Activated CD4-positive, alpha-beta T cell treated with anti-CD3 and anti-CD28 coated beads, Interleukin-2, amount 10 ng/mL, durations not matched to agents 7 days and 5 days (primary cell): ENCODE measurements around the gene WASHC2A. TPM values are rescaled to one million over a fixed set of nuclear protein-coding genes. Genes with fewer than 3 reads are reported as not detected.
"Not testable (repeated sequence)": the region's sequence is repeated elsewhere in the genome, so short reads cannot be mapped to it uniquely, and the experiment has no call there.

Source experiments
- CTCF ChIA-PET: fragments of 350-600 bp; sonication (Branson Sonifier 250); formaldehyde crosslinking; loops from one replicate; lab custom pipeline; 2021; ENCODE audit warnings: antibody characterized with exemption; lab: Charles Lee
- POLR2A ChIA-PET: fragments of 350-600 bp; sonication (Branson Sonifier 250); formaldehyde crosslinking; loops from one replicate; lab custom pipeline; 2021; ENCODE audit warnings: antibody characterized with exemption; lab: Charles Lee
- DNase-seq: peaks from one replicate; pipeline ENCODE4 v3.0.0-alpha.2; 2020
- H3K27ac Mint-ChIP-seq: one replicate; pipeline ENCODE4 v1.8.0; 2021; ENCODE audit warnings: mild to moderate bottlenecking, moderate library complexity, mixed read lengths
- H3K27me3 Mint-ChIP-seq: one replicate; pipeline ENCODE4 v1.8.0; 2021; ENCODE audit warnings: mixed read lengths
- H3K36me3 Mint-ChIP-seq: one replicate; pipeline ENCODE4 v1.8.0; 2021; ENCODE audit warnings: low read depth, mixed read lengths
- H3K4me1 Mint-ChIP-seq: one replicate; pipeline ENCODE4 v1.8.0; 2021; ENCODE audit warnings: mixed read lengths
- H3K4me3 Mint-ChIP-seq: one replicate; pipeline ENCODE4 v1.8.0; 2021; ENCODE audit warnings: mild to moderate bottlenecking, moderate library complexity, mixed read lengths
- H3K9me3 Mint-ChIP-seq: one replicate; pipeline ENCODE4 v1.8.0; 2021; ENCODE audit warnings: mixed read lengths
- total RNA-seq, 2 experiments: library from RNA; stranded (reverse); gene quantifications; one replicate each; pipeline ENCODE4 v1.2.3, GENCODE V29; 2021

Gene WASHC2A
- total RNA-seq, 2 experiments from 2014 or later = 43.3 to 48.2 TPM

GRCh38 chr10:50132841-50133240 is 65.1 kb downstream of the WASHC2A start:
- H3K9me3 Mint-ChIP-seq, H3K4me3 Mint-ChIP-seq, H3K4me1 Mint-ChIP-seq, H3K27ac Mint-ChIP-seq, H3K27me3 Mint-ChIP-seq, POLR2A ChIA-PET, CTCF ChIA-PET, DNase-seq: not testable (repeated sequence)
- H3K36me3 Mint-ChIP-seq = peaks cover 29% of the 10 kb centered on the region

- H3K27ac Mint-ChIP-seq, POLR2A ChIA-PET, H3K27me3 Mint-ChIP-seq, H3K36me3 Mint-ChIP-seq, H3K9me3 Mint-ChIP-seq, H3K4me3 Mint-ChIP-seq, CTCF ChIA-PET: not testable (repeated sequence)
- H3K4me1 Mint-ChIP-seq = peaks cover 10% of the 10 kb centered on the region
- peak; percentile 7 for DNase-seq
Observed at GRCh38 chr10:50143512-50144174, 75.9 kb downstream of the WASHC2A start.

- DNase-seq, H3K27ac Mint-ChIP-seq, H3K9me3 Mint-ChIP-seq, CTCF ChIA-PET, H3K4me3 Mint-ChIP-seq, H3K27me3 Mint-ChIP-seq, POLR2A ChIA-PET, H3K36me3 Mint-ChIP-seq: not testable (repeated sequence)
- peaks cover 10% of the 10 kb centered on the region for H3K4me1 Mint-ChIP-seq
Observed at GRCh38 chr10:50145575-50145974, 77.8 kb downstream of the WASHC2A start.

- Mint-ChIP-seq H3K9me3 (no peaks in the 10 kb centered on the region), H3K4me1 (no peaks in the 10 kb centered on the region), H3K27ac (no peak overlapping the region), H3K36me3 (no peaks in the 10 kb centered on the region), H3K4me3 (no peak overlapping the region), H3K27me3 (peaks cover 25% of the 10 kb centered on the region)
- CTCF ChIA-PET = no interaction called here
- POLR2A ChIA-PET = no interaction called here
- DNase-seq = no peak
Observed at GRCh38 chr10:50152792-50153272, 85.1 kb downstream of the WASHC2A start.

GRCh38 chr10:50157868-50158267 is 90.1 kb downstream of the WASHC2A start:
- H3K9me3 Mint-ChIP-seq, H3K4me3 Mint-ChIP-seq, DNase-seq, H3K4me1 Mint-ChIP-seq, H3K27ac Mint-ChIP-seq, CTCF ChIA-PET, POLR2A ChIA-PET, H3K36me3 Mint-ChIP-seq: not testable (repeated sequence)
- peaks cover 23% of the 10 kb centered on the region for H3K27me3 Mint-ChIP-seq

GRCh38 chr10:50159856-50160255 is 92.1 kb downstream of the WASHC2A start:
- peaks cover 13% of the 10 kb centered on the region for H3K27me3 Mint-ChIP-seq
- H3K36me3 Mint-ChIP-seq, DNase-seq, H3K4me3 Mint-ChIP-seq, H3K9me3 Mint-ChIP-seq, H3K27ac Mint-ChIP-seq, POLR2A ChIA-PET, CTCF ChIA-PET, H3K4me1 Mint-ChIP-seq: not testable (repeated sequence)

- H3K36me3 Mint-ChIP-seq, H3K4me3 Mint-ChIP-seq, POLR2A ChIA-PET, DNase-seq, H3K9me3 Mint-ChIP-seq, H3K4me1 Mint-ChIP-seq, H3K27me3 Mint-ChIP-seq, H3K27ac Mint-ChIP-seq, CTCF ChIA-PET: not testable (repeated sequence)
Observed at GRCh38 chr10:50165038-50165437, 97.3 kb downstream of the WASHC2A start.

GRCh38 chr10:50167833-50168232 is 100.1 kb downstream of the WASHC2A start:
- POLR2A ChIA-PET, CTCF ChIA-PET, H3K9me3 Mint-ChIP-seq, H3K4me1 Mint-ChIP-seq, H3K27ac Mint-ChIP-seq, H3K4me3 Mint-ChIP-seq, H3K36me3 Mint-ChIP-seq, H3K27me3 Mint-ChIP-seq, DNase-seq: not testable (repeated sequence)

- H3K4me1 Mint-ChIP-seq, CTCF ChIA-PET, H3K27me3 Mint-ChIP-seq, H3K27ac Mint-ChIP-seq, H3K9me3 Mint-ChIP-seq, H3K36me3 Mint-ChIP-seq, H3K4me3 Mint-ChIP-seq, POLR2A ChIA-PET, DNase-seq: not testable (repeated sequence)
Observed at GRCh38 chr10:50169506-50169905, 101.8 kb downstream of the WASHC2A start.

GRCh38 chr10:50174788-50175525 is 107.2 kb downstream of the WASHC2A start:
- H3K4me1 Mint-ChIP-seq, H3K4me3 Mint-ChIP-seq, DNase-seq, H3K27ac Mint-ChIP-seq, H3K9me3 Mint-ChIP-seq, CTCF ChIA-PET, H3K36me3 Mint-ChIP-seq, H3K27me3 Mint-ChIP-seq, POLR2A ChIA-PET: not testable (repeated sequence)

Other genes with a start within 250 kb of the WASHC2A start
- gene PARG, start 125.9 kb upstream of the WASHC2A start, total RNA-seq = 10 to 100 TPM; 35.0 to 41.3 TPM
- 10 to 100 TPM; 27.0 to 27.9 TPM for gene TIMM23B, start 125.9 kb upstream of the WASHC2A start, total RNA-seq
- 10 to 100 TPM; 27.1 to 30.0 TPM for gene AGAP6, start 79.5 kb upstream of the WASHC2A start, total RNA-seq
- 1 to 10 TPM; 1.9 to 2.4 TPM for gene ASAH2, start 183.6 kb downstream of the WASHC2A start, total RNA-seq